Thoracic aorta (tissue), 2 donors: ENCODE data around the gene CPN1. TPM values are rescaled to one million over a fixed set of nuclear protein-coding genes. Genes with fewer than 3 reads are reported as not detected.

Experiments
- ATAC-seq: fragments of 150-250 bp; one replicate; pipeline ENCODE4 v1.8.0; 2017; ENCODE audit warnings: low read depth; ENCODE audit not compliant: insufficient number of reproducible peaks, low FRiP score
- DNase-seq: peaks from one replicate; pipeline ENCODE4 v3.0.0-alpha.2; 2020; ENCODE audit warnings: low spot score
- H3K27ac ChIP-seq, 2 donors: fragments of 200-600 bp; sonication (generic); 1 replicate in 1 of 2; 2 replicates in 1 of 2; pipeline ENCODE4 v1.5.1; 2016; ENCODE audit warnings: mild to moderate bottlenecking in 2 of 2, moderate library complexity in 2 of 2
- H3K27me3 ChIP-seq: fragments of 200-600 bp; sonication (generic); replicated peaks from 2 replicates; pipeline ENCODE4 v1.6.0; 2016; ENCODE audit warnings: mild to moderate bottlenecking; ENCODE audit not compliant: insufficient read depth
- H3K36me3 ChIP-seq: fragments of 200-600 bp; sonication (generic); one replicate; pipeline ENCODE4 v1.5.1; 2016
- H3K4me1 ChIP-seq, 2 donors: fragments of 200-600 bp; sonication (generic); 1 replicate in 1 of 2; 2 replicates in 1 of 2; pipeline versions ENCODE4 v1.5.1 to v1.6.0; 2016; ENCODE audit warnings: low read depth in 2 of 2, mild to moderate bottlenecking in 1 of 2; ENCODE audit not compliant: control insufficient read depth in 1 of 2
- H3K4me3 ChIP-seq: fragments of 200-600 bp; sonication (generic); 2 replicates; pipeline ENCODE4 v1.5.1; 2016; ENCODE audit warnings: mild to moderate bottlenecking
- H3K9me3 ChIP-seq: fragments of 200-600 bp; sonication (generic); 2 replicates; pipeline ENCODE4 v1.5.1; 2016
- total RNA-seq, 2 donors: library from RNA; depleted of rRNA; stranded (reverse); fragments of >200 nt; gene quantifications; one replicate each; pipeline versions ENCODE4 v1.1.0 to v1.2.3, GENCODE V29; 2016
- TF ChIP-seq, protein P1 (sequence below): fragments of 200-600 bp; sonication (generic); IDR thresholded peaks from one replicate; pipeline ENCODE4 v1.5.1; 2019; ENCODE audit warnings: antibody characterized with exemption

CPN1 gene
- total RNA-seq, 2 donors from 2014 or later, result not detected

- peak within 1 kb of the TSS; percentile 91 for H3K4me3 ChIP-seq
- no peaks in the 10 kb centered on the region for H3K9me3 ChIP-seq
- DNase-seq, result peak; percentile 21
- ATAC-seq, result peak; percentile 86
- peak within 1 kb of the TSS; percentile 55 to 64 for H3K27ac ChIP-seq
- H3K4me1 ChIP-seq, result peaks cover 13 to 29% of the 10 kb centered on the region in 2 donors
- H3K27me3 ChIP-seq, result no peaks in the 10 kb centered on the region
- TF ChIP-seq, protein P1, sequence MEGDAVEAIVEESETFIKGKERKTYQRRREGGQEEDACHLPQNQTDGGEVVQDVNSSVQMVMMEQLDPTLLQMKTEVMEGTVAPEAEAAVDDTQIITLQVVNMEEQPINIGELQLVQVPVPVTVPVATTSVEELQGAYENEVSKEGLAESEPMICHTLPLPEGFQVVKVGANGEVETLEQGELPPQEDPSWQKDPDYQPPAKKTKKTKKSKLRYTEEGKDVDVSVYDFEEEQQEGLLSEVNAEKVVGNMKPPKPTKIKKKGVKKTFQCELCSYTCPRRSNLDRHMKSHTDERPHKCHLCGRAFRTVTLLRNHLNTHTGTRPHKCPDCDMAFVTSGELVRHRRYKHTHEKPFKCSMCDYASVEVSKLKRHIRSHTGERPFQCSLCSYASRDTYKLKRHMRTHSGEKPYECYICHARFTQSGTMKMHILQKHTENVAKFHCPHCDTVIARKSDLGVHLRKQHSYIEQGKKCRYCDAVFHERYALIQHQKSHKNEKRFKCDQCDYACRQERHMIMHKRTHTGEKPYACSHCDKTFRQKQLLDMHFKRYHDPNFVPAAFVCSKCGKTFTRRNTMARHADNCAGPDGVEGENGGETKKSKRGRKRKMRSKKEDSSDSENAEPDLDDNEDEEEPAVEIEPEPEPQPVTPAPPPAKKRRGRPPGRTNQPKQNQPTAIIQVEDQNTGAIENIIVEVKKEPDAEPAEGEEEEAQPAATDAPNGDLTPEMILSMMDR, result peak; percentile 52
- no peaks in the 10 kb centered on the region for H3K36me3 ChIP-seq
Observed at GRCh38 chr10:100009793-100010676, 71.6 kb downstream of the CPN1 start, which contains the start of gene DNMBP. Gene DNMBP, minus strand, starts transcription at chr10:100009947. Its CDS starts 37,823 bp downstream, at chr10:99972124.

DNA sequence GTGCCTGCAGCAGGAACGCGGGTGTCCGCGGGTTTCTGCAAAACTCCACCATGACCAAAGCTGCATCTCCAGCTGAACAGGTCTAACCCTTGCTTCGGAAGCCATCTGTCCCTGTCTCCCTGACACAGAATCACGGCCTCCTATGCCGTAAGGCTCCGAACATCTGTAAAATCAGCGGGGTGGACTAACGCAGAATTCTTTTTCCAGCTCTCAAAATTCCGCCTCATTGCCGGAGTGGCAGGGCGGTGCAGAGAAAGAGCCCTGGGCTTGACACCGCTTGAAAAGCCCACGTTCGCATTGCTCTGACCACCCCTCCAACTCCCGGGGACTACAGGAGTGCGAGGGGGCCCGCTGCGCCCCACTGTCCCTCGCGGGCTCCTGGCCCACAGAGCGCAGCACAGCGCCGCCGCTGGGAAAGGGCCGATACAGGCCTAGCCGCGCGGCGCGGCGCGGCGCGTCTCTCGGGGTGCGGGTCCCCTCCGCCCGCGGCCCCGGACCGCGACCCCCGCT lies 72.3 kb downstream of the CPN1 start:
- peak overlapping the region; percentile 91 for H3K4me3 ChIP-seq
- H3K36me3 ChIP-seq, result no peaks in the 10 kb centered on the region
- peak overlapping the region; percentile 54 to 64 for H3K27ac ChIP-seq
- DNase-seq, result no peak
- H3K9me3 ChIP-seq, result no peaks in the 10 kb centered on the region
- no peaks in the 10 kb centered on the region for H3K27me3 ChIP-seq
- peak; percentile 17 for ATAC-seq
- TF ChIP-seq, protein P1, result no peak
- peaks cover 13 to 29% of the 10 kb centered on the region in 2 donors for H3K4me1 ChIP-seq

DNA sequence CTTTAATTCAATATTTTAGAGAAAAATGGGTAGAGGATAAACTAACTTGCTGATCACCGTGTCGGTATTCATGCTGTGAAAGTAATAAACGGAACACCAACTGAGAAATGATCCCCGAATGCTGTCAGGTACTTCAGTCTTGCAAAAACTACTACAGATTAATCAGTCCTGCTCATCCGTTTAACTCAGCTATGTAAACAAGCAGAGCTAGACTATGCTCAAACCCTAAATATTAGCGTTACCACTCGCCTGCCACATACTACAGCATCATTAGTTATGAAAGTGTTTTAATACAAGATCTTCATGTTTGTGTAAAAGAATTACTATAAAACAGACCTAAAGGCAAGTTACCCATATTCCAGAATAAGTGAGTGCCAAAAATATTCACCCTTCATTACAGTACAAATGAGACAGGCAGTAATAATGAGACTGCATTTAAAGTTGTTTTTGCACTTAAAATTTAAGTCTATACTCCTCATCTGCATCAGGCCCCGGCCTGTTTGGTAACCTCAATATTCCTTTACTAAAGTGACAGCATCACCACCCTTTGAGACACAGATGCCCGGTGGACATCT lies 72.9 kb downstream of the CPN1 start:
- ATAC-seq (no peak), DNase-seq (no peak)
- TF ChIP-seq, protein P1, result no peak
- H3K36me3 ChIP-seq, result no peaks in the 10 kb centered on the region
- H3K4me3 ChIP-seq, result peak overlapping the region; percentile 91
- H3K27ac ChIP-seq, result peak overlapping the region in 1 of 2 donors; percentile 54
- no peaks in the 10 kb centered on the region for H3K9me3 ChIP-seq
- H3K4me1 ChIP-seq, result peaks cover 13 to 29% of the 10 kb centered on the region in 2 donors
- no peaks in the 10 kb centered on the region for H3K27me3 ChIP-seq

DNA sequence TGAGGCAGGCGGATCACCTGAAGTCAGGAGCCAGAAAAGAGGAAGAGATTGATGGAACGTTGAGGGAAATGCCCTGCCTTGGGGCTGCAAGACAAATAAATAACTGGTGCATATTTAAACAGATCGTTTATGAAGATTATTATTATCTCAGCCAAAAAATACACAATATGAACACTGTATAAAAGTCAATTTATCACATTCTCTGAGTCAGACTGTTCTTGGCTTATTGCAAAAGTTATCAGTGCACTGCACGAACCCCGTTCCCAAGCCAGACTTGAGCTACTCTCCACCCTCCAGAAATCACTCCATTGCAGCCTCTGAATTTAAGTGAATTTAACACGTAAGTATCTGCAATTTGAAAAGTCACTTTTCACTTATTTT lies 73.5 kb downstream of the CPN1 start:
- Histone ChIP-seq H3K27ac (no peak overlapping the region), H3K36me3 (no peaks in the 10 kb centered on the region), H3K9me3 (no peaks in the 10 kb centered on the region), H3K27me3 (no peaks in the 10 kb centered on the region), H3K4me3 (peak overlapping the region; percentile 91), H3K4me1 (peaks cover 13 to 29% of the 10 kb centered on the region in 2 donors)
- TF ChIP-seq, protein P1, result no peak
- DNase-seq (no peak), ATAC-seq (no peak)
